BE2C (cell line): ENCODE measurements around the gene SUDS3.
"Not testable (repeated sequence)": the region's sequence is repeated elsewhere in the genome, so short reads cannot be mapped to it uniquely, and the experiment has no call there.

Experiments
- DNase-seq: peaks from one replicate; pipeline ENCODE4 v3.0.0-alpha.2; 2020
- H3K27me3 ChIP-seq: fragments of 250-450 bp; sonication (Bioruptor Pico); 2 replicates; pipeline ENCODE4 v1.5.1; 2020; ENCODE audit warnings: mild to moderate bottlenecking
- H3K36me3 ChIP-seq: fragments of 250-450 bp; sonication (Bioruptor Pico); 2 replicates; pipeline ENCODE4 v1.5.1; 2020; ENCODE audit warnings: mild to moderate bottlenecking
- H3K4me1 ChIP-seq: fragments of 250-450 bp; sonication (Bioruptor Pico); 2 replicates; pipeline ENCODE4 v1.5.1; 2020
- H3K4me3 ChIP-seq: 2 replicates; pipeline ENCODE4 v1.5.1; 2011; ENCODE audit warnings: low read depth, low read length
- H3K9me3 ChIP-seq: fragments of 250-450 bp; sonication (Bioruptor Pico); 2 replicates; pipeline ENCODE4 v1.5.1; 2020
- CTCF ChIP-seq: IDR thresholded peaks from 2 replicates; pipeline ENCODE4 v1.5.1; 2012; ENCODE audit warnings: mild to moderate bottlenecking, low read depth, low read length

SUDS3 gene

GRCh38 chr12:118397708-118398440, 21.5 kb downstream of the SUDS3 start:
- no peak overlapping the region for H3K4me3 ChIP-seq
- TF ChIP-seq CTCF: no peak
- DNase-seq: no peak
- no peaks in the 10 kb centered on the region for H3K27me3 ChIP-seq
- H3K4me1 ChIP-seq: no peaks in the 10 kb centered on the region
- no peaks in the 10 kb centered on the region for H3K9me3 ChIP-seq
- peaks cover 37% of the 10 kb centered on the region for H3K36me3 ChIP-seq

- TF ChIP-seq CTCF: no peak
- Histone ChIP-seq H3K9me3 (no peaks in the 10 kb centered on the region), H3K4me3 (no peak overlapping the region), H3K4me1 (no peaks in the 10 kb centered on the region), H3K36me3 (peaks cover 43% of the 10 kb centered on the region), H3K27me3 (no peaks in the 10 kb centered on the region)
- DNase-seq: no peak
Measured at GRCh38 chr12:118398524-118398923, 22.2 kb downstream of the SUDS3 start.

GRCh38 chr12:118398940-118399339, 22.6 kb downstream of the SUDS3 start:
- Histone ChIP-seq H3K36me3 (peaks cover 39% of the 10 kb centered on the region), H3K4me3 (no peak overlapping the region), H3K9me3 (no peaks in the 10 kb centered on the region), H3K4me1 (no peaks in the 10 kb centered on the region), H3K27me3 (no peaks in the 10 kb centered on the region)
- DNase-seq: no peak
- TF ChIP-seq CTCF: no peak

- H3K4me1 ChIP-seq: no peaks in the 10 kb centered on the region
- DNase-seq: no peak
- H3K9me3 ChIP-seq: no peaks in the 10 kb centered on the region
- no peak for TF ChIP-seq CTCF
- H3K27me3 ChIP-seq: no peaks in the 10 kb centered on the region
- H3K36me3 ChIP-seq: peaks cover 21% of the 10 kb centered on the region
- no peak overlapping the region for H3K4me3 ChIP-seq
Measured at GRCh38 chr12:118402251-118402650, 25.9 kb downstream of the SUDS3 start.

- Histone ChIP-seq H3K36me3 (peaks cover 14% of the 10 kb centered on the region), H3K4me1 (no peaks in the 10 kb centered on the region), H3K9me3 (no peaks in the 10 kb centered on the region), H3K27me3 (no peaks in the 10 kb centered on the region), H3K4me3 (no peak overlapping the region)
- DNase-seq: peak; percentile 74
- peak; percentile 90 for TF ChIP-seq CTCF
Measured at GRCh38 chr12:118404876-118405521, 28.6 kb downstream of the SUDS3 start.

GRCh38 chr12:118408241-118408640, 31.9 kb downstream of the SUDS3 start:
- not testable (repeated sequence) for H3K27me3 ChIP-seq, H3K9me3 ChIP-seq, H3K4me1 ChIP-seq, DNase-seq, H3K4me3 ChIP-seq
- H3K36me3 ChIP-seq: peaks cover 16% of the 10 kb centered on the region
